ENCODE results near the gene GRXCR2. TPM values are rescaled to one million over a fixed set of nuclear protein-coding genes. Genes with fewer than 3 reads are reported as not detected.
A peak's percentile ranks its signal among the peaks of the same experiment; 100 is the strongest.
"Not testable (repeated sequence)": the region's sequence is repeated elsewhere in the genome, so short reads cannot be mapped to it uniquely, and the experiment has no call there.

The GRXCR2 gene
- polyA plus RNA-seq (2013, experiment 1 of 2; ENCODE audit: insufficient read length) = not detected
- polyA plus RNA-seq (2013, experiment 2 of 2; ENCODE audit: insufficient read length) = not detected

DNA sequence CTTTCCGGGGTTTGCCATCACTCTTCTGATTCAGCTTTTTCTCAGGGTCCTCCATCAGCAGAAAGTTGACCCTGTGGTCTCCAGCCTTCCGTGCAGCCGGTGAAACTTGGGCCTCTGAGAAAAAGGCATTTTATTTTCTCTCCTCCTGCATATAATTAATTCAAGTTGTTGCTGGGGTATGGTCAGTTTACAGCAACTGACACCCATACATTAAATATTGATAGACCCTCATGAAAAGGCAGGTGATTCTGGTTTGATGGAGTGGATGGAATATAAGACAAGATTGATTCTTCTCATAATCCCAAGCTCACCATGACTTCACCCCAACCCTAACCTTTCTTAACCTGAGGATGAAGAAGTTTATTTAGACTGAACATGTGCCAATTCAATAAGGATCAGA is at the start of gene GRXCR2:
TSS of gene GRXCR2 (minus strand) at position 101 of the 400 bp plus-strand sequence. CDS start at position 55, 46 bp downstream.
- no peak for DNase-seq

- DNase-seq = no peak
These were observed 49.2 kb upstream of the GRXCR2 start for GRCh38 chr5:145922059-145922458.

DNA sequence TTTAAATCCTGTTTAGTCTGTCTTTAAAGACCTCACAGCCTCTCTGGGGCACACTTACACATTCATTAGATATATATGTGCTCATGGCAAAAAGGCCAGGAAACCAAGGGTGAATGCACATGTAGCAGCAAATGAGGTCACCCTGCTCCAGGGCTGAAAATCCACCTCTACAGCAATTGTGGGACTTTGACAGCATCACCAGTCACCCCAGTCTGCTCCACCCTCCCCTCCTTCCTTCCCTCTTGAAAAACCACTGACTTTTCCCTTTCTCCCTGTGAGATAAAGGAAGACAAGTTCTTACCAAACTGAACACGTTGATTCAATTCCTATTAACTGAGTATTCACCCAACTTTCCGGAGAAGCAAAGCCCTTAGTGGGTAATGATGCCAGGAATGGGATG is 48.4 kb upstream of the GRXCR2 start:
- DNase-seq = no peak

- DNase-seq = no peak
These were observed 47.9 kb upstream of the GRXCR2 start for GRCh38 chr5:145920542-145921210.

- DNase-seq = no peak
These were observed 46.6 kb upstream of the GRXCR2 start for GRCh38 chr5:145919413-145919812.

DNA sequence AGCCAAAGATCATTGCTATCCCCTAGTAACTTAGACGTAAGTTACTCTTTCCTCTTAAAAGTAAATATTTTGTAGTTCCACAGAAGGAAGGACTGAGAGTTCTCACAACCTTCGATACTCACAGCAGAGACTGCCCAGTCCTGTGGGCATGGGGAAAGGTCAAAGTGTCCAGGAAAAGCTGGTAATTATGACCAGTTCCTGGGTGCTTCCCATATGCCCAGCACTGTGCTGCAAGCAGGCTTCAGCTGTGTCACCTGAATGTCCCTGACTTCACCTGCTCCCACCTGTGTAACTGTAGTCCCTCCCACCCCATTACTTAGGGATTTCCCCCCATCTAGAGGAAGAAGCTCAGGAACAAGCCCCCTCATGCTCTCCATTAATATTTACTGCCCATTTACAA is 45.6 kb upstream of the GRXCR2 start:
- no peak for DNase-seq

- no peak for DNase-seq
These were observed 44.5 kb upstream of the GRXCR2 start for GRCh38 chr5:145917288-145917687.

DNA sequence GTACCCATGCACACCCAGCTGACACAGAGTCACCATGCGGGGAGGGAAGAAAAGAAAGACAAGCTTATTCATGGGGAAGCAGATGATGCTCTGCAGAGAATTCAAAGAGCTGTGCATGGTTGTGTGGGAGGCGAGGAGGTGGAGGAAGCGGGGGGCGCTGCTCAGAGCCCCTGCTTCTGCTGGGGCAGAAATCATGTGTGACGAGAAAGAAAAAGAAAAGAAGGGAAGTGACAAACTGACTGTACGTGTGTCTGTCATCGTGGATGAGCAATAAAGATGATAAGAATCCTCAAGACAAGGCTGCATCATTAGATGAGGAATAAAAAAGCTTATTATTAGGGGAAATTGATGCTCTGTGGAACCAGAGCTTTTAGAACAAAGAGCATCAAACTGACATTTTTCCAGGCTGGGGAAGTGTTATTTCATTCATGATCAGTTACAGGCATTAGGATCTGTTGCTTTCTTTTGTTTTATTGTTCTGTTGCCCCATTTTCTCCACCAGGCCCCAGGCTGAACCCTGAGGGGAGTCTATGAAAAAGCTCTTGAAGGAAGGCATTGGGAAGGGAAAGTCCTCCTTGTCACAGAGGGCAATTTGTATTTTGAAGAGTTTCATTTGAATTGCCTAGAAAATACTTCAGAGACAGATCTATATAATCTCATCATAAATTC is 43.3 kb upstream of the GRXCR2 start:
- no peak for DNase-seq

DNA sequence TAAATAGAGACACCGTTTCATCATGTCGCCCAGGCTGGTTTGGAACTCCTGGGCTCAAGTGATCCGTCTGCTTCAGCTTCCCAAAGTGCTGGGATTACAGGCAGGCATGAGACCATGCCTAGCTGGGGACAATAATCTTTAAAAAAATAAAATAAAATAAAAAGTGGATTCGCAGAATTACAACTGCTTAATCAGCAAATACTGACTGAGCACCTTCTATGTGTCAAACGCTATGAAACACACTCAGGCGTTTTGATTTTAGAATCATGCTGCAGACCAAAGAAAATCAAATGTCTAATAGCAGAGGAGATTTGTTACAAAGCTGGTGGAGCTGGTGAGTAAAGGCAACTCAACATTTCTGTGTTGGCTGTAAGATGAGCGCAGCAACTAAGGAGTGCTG is 40.9 kb upstream of the GRXCR2 start:
- DNase-seq = no peak

DNA sequence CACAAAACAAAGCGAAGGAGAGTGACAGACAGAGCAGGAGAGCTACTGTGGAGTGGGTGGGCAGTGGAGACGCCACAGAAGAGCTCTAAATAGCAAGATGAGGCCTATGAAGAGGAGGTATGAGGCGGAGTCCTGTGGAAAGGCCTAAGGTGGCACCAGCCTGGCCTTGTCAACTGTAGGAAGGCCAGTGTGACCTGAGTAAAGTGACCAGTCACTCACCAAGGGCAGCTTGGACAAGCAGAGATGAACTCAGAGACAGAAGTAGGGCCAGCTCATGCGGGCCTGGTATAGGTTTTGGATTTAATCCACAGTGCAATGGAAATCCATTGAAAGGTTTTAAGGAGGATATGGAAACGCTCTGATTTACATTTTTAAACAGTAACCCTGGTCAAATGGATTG is 39.8 kb upstream of the GRXCR2 start:
- DNase-seq = no peak

- no peak for DNase-seq
These were observed 39.2 kb upstream of the GRXCR2 start for GRCh38 chr5:145912019-145912418.

DNA sequence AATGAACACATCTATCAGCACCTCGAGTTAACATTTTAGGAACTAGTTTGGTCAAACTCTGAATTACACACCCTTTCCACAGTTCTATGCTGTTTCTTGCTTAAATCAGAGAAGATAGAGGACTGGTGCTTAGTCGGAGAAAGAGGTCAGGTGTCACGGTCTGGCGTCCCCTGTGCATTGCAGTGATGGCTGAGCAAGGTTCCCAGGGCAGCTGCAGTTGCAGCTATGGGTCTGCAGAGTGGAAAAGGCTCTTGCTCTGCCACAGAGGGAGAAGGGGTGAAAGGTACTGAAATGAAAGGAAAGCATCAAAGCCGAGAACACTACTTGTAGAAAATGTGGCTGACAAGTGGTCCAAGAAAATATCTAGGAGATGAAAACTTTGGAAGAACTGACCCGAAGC is 38.4 kb upstream of the GRXCR2 start:
- no peak for DNase-seq

DNA sequence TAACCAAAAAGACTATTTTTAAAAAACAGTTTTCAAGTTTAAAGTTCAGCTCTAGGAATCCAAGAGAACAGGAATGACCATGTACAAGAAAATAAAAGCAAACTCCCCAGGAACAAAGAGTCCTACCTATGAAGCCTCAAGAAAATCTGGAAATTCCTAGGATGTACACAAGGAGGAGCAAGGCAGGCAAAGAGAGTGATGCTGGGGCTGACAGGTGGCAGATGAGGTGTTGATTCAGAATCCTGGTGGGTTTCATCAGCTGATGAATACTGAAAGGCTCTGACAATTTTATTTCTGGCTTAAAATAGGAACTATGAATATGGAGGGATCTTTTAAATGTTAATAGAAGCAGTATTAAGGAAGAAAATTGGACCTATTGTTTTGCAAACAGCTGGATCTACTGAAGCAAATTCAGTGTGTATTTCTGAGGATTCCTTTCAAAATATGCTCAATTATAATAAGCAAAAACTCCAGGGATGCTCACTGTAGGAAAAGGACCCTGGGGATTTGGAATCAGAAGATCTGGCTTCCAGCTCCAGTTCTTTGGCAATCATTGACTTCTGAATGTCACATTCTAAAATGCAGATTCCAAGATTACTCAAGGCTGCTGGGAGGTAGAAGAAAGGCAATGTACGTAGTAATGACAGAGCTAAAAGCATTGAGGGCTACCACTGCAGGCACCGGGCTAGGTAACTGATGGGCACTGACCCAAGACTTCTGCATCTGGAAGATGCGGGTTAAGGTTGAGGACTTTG is 35.6 kb upstream of the GRXCR2 start:
- no peak for DNase-seq

DNA sequence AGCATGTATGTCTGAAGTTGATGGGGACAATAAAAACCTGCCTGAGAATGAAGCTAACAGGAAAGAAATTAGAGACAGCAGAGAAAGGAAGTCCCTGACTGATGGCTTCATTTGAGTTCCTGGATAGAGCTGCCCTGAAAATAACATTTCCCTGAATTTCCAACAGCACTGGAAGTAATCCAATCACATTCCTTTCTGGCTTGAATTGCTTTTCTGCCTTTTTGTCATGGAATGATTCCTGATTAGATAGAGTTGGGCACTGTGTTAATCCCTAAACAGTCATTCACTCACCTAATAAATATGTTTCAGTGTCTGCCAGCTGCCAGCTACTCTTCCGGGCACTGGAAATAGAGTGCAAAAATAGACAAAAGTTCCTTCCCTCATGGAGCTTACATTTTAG is 33.6 kb upstream of the GRXCR2 start:
- DNase-seq = peak; percentile 28

- no peak for DNase-seq
These were observed 31.9 kb upstream of the GRXCR2 start for GRCh38 chr5:145904743-145905142.

DNA sequence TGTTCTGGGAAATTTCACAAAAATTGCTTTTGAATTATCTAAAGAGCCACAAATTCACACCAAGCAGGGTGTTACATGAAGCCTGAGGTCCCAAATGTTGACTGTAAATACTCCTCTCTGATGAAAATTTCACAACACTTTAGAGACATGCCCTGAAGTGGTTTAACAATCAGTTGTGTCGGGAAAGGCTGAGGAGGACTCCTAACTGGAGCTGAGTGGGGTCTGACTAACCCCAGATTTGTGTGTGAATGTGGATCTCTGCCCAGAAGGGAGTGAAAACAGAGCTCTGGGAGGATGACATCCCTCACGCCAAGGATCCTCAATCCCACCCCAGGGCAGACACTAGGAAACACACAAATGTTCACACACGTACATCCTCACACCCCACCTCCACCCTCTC is 31.1 kb upstream of the GRXCR2 start:
- DNase-seq = peak; percentile 33

DNA sequence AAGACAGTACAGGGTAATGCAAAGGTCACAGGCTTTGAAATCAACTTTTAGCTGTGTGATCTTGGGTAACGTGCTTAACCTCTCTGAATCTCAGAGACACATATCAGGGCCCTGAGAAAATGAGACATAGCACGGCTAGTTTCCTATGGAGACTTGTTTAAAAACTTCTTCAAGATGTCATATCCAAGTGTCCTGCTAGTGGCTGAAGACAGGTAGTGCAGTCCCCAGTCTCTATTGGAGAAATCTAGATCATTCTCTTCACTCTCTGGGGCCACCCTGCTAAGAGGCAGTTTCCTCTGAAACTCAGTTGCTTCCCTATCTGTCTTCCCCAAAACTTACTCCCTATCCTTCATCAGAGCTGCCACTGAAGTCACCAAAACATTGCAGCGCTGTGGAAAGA is 30.3 kb upstream of the GRXCR2 start:
- no peak for DNase-seq

GRCh38 chr5:145902421-145902820 is 29.6 kb upstream of the GRXCR2 start:
- peak; percentile 33 for DNase-seq

GRCh38 chr5:145898171-145898570 is 25.4 kb upstream of the GRXCR2 start:
- DNase-seq = no peak

- not testable (repeated sequence) for DNase-seq
These were observed 18.6 kb upstream of the GRXCR2 start for GRCh38 chr5:145891378-145891777.

DNA sequence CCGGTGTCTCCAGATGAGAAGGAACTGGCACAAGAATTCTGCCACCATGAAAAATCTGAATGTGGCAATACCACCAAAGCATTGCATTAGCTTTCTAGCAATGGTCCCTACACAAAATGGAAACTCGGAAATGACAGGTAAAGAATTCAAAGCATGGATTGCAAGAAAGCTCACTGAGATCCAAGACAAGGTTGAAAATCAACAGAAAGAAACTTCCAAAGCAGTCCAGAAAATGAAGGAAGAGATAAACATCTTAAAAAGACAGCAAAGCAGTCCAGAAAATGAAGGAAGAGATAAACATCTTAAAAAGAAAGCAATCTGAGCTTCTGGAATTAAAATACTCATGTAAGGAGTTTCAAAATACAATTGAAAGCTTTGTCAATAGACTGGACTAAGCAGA is 16.8 kb upstream of the GRXCR2 start:
- DNase-seq = no peak

DNA sequence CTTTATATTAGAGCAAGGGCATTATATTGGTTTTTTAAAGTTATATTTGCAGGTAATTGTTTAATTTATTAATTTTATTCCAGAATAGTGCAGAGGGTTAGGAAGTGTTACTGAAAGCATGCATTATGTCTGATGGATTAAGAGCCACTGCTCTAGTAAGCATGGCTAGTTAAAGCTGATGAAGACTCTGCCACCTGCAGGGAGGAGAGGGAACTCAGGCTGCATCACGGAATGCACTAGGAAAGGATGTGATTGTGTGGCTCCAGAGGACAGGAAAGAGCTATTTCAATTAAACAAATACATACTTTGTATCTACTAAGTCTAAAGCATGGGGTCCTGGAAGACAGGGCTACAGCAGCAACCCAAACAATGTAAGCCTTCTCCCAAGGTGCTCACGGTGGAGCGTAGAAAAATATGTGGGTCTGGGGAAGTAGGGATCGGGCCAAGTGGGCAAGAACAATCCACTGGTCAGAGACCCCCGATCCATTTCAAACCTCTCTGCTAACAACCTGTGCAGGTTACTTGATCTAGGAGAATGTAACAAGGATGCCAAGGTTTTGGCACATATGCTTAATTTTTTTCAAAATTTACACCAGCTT is 15.3 kb upstream of the GRXCR2 start:
- peak; percentile 51 for DNase-seq

GRCh38 chr5:145887217-145887616 is 14.4 kb upstream of the GRXCR2 start:
- DNase-seq = no peak

Data from fibroblast of skin of back (primary cell).